IPS-15b (cell line): ENCODE data around the gene RPL29.

Experiments
- H3K27me3 ChIP-seq: one replicate; pipeline ENCODE4 v1.6.1; 2013; ENCODE audit warnings: low read length; ENCODE audit not compliant: control insufficient read depth, insufficient read depth
- H3K36me3 ChIP-seq: one replicate; pipeline ENCODE4 v1.6.1; 2013; ENCODE audit warnings: low read length; ENCODE audit not compliant: control insufficient read depth, insufficient read depth
- H3K4me1 ChIP-seq: one replicate; pipeline ENCODE4 v1.6.1; 2013; ENCODE audit warnings: mild to moderate bottlenecking, low read length; ENCODE audit not compliant: control insufficient read depth, insufficient read depth
- H3K4me3 ChIP-seq: one replicate; pipeline ENCODE4 v1.5.1; 2013; ENCODE audit warnings: low read depth, low read length
- H3K9ac ChIP-seq: one replicate; pipeline ENCODE4 v1.6.1; 2013; ENCODE audit warnings: low read depth, mild to moderate bottlenecking, low read length
- H3K9me3 ChIP-seq: one replicate; pipeline ENCODE4 v1.6.1; 2013; ENCODE audit warnings: mild to moderate bottlenecking, low read length; ENCODE audit not compliant: control insufficient read depth, insufficient read depth

The RPL29 gene

GRCh38 chr3:51957520-51958205, 38.0 kb downstream of the RPL29 start:
- Histone ChIP-seq H3K4me3 (no peak overlapping the region), H3K9ac (no peak overlapping the region), H3K27me3 (peaks cover 39% of the 10 kb centered on the region), H3K36me3 (peaks cover 2% of the 10 kb centered on the region), H3K9me3 (no peaks in the 10 kb centered on the region), H3K4me1 (peaks cover 4% of the 10 kb centered on the region)

GRCh38 chr3:51955893-51956770, 39.6 kb downstream of the RPL29 start:
- peaks cover 4% of the 10 kb centered on the region for H3K4me1 ChIP-seq
- peaks cover 2% of the 10 kb centered on the region for H3K36me3 ChIP-seq
- no peaks in the 10 kb centered on the region for H3K9me3 ChIP-seq
- peaks cover 44% of the 10 kb centered on the region for H3K27me3 ChIP-seq
- peak overlapping the region; percentile 55 for H3K4me3 ChIP-seq
- no peak overlapping the region for H3K9ac ChIP-seq

- Histone ChIP-seq H3K4me1 (peaks cover 4% of the 10 kb centered on the region), H3K4me3 (peak within 1 kb of the TSS; percentile 55), H3K36me3 (peaks cover 2% of the 10 kb centered on the region), H3K9ac (no peak within 1 kb of the TSS), H3K27me3 (peaks cover 47% of the 10 kb centered on the region), H3K9me3 (no peaks in the 10 kb centered on the region)
These were observed 40.4 kb downstream of the RPL29 start, which contains the start of gene GPR62 for GRCh38 chr3:51955175-51955892. GPR62 (plus strand) TSS chr3:51955381; CDS start chr3:51955653, 272 bp downstream.

GRCh38 chr3:51954713-51955112, 41.0 kb downstream of the RPL29 start:
- Histone ChIP-seq H3K4me3 (peak overlapping the region; percentile 55), H3K4me1 (peaks cover 4% of the 10 kb centered on the region), H3K9ac (no peak overlapping the region), H3K27me3 (peaks cover 53% of the 10 kb centered on the region), H3K36me3 (no peaks in the 10 kb centered on the region), H3K9me3 (no peaks in the 10 kb centered on the region)

- Histone ChIP-seq H3K9ac (no peak overlapping the region), H3K36me3 (no peaks in the 10 kb centered on the region), H3K4me1 (peaks cover 4% of the 10 kb centered on the region), H3K9me3 (no peaks in the 10 kb centered on the region), H3K4me3 (no peak overlapping the region), H3K27me3 (peaks cover 53% of the 10 kb centered on the region)
These were observed 41.6 kb downstream of the RPL29 start for GRCh38 chr3:51954105-51954504.

- Histone ChIP-seq H3K27me3 (peaks cover 53% of the 10 kb centered on the region), H3K4me1 (peaks cover 4% of the 10 kb centered on the region), H3K9me3 (no peaks in the 10 kb centered on the region), H3K36me3 (no peaks in the 10 kb centered on the region), H3K4me3 (no peak overlapping the region), H3K9ac (no peak overlapping the region)
These were observed 42.2 kb downstream of the RPL29 start for GRCh38 chr3:51953445-51953844.

- Histone ChIP-seq H3K4me3 (no peak overlapping the region), H3K4me1 (no peaks in the 10 kb centered on the region), H3K9me3 (no peaks in the 10 kb centered on the region), H3K27me3 (peaks cover 45% of the 10 kb centered on the region), H3K36me3 (no peaks in the 10 kb centered on the region), H3K9ac (no peak overlapping the region)
These were observed 44.8 kb downstream of the RPL29 start for GRCh38 chr3:51950899-51951298.

GRCh38 chr3:51949121-51949520, 46.6 kb downstream of the RPL29 start:
- Histone ChIP-seq H3K9me3 (no peaks in the 10 kb centered on the region), H3K36me3 (no peaks in the 10 kb centered on the region), H3K27me3 (peaks cover 30% of the 10 kb centered on the region), H3K9ac (no peak overlapping the region), H3K4me1 (no peaks in the 10 kb centered on the region), H3K4me3 (no peak overlapping the region)

GRCh38 chr3:51948016-51948580, 47.6 kb downstream of the RPL29 start:
- Histone ChIP-seq H3K4me3 (no peak overlapping the region), H3K36me3 (no peaks in the 10 kb centered on the region), H3K27me3 (peaks cover 20% of the 10 kb centered on the region), H3K9ac (no peak overlapping the region), H3K9me3 (no peaks in the 10 kb centered on the region), H3K4me1 (no peaks in the 10 kb centered on the region)

- peaks cover 19% of the 10 kb centered on the region for H3K27me3 ChIP-seq
- peaks cover 3% of the 10 kb centered on the region for H3K4me1 ChIP-seq
- H3K9me3 ChIP-seq = no peaks in the 10 kb centered on the region
- H3K4me3 ChIP-seq = no peak overlapping the region
- H3K36me3 ChIP-seq = no peaks in the 10 kb centered on the region
- no peak overlapping the region for H3K9ac ChIP-seq
These were observed 48.3 kb downstream of the RPL29 start for GRCh38 chr3:51947215-51947900.

- no peaks in the 10 kb centered on the region for H3K9me3 ChIP-seq
- peaks cover 4% of the 10 kb centered on the region for H3K4me1 ChIP-seq
- no peak overlapping the region for H3K9ac ChIP-seq
- no peak overlapping the region for H3K4me3 ChIP-seq
- no peaks in the 10 kb centered on the region for H3K36me3 ChIP-seq
- peaks cover 15% of the 10 kb centered on the region for H3K27me3 ChIP-seq
These were observed 48.9 kb downstream of the RPL29 start for GRCh38 chr3:51946796-51947195.
